ENCODE measurements around the gene TSGA10IP.

TSGA10IP gene

DNA sequence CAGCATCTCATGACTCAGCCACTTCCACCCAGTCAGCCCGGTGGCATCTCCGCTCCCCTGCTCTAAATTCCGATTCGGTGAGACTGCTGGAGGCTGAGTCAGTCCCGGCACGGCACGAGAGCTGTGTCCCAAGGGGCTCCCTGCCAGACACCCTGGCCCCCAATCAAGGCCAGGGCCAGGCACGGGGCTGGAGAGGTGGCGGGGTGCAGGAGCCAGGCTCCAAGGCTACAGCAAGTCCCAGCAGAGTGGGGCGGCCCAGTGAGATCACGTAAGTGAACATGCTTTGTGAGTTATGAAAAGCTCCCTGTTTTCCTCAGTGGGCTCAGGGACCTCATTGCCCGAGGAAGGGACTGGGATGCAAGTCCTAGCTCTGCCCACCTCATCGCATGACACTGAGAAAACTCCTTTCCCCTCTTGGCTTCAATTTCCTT, 29.4 kb upstream of the TSGA10IP start:
- no peaks in the 10 kb centered on the region for H3K27me3 ChIP-seq (ENCODE audit: insufficient read depth, poor library complexity, severe bottlenecking)
- H3K4me3 ChIP-seq (replicated peaks; ENCODE audit: insufficient read depth, low read length) = no peak overlapping the region
- peak in 1 of 2 experiments; percentile 57 for DNase-seq (ENCODE audit: low read depth in 1 of 2, low spot score in 1 of 2)
- TF ChIP-seq POLR2AphosphoS5 (IDR thresholded peaks at IDR 0.05; ENCODE audit: low read depth) (0 out of 2 replicates have a peak, but pooled peaks have one; percentile 2), SPI1 (IDR thresholded peaks at IDR 0.05; ENCODE audit: borderline replicate concordance, low read depth) (no peak)
- H3K27ac ChIP-seq (replicated peaks) = no peak overlapping the region

DNA sequence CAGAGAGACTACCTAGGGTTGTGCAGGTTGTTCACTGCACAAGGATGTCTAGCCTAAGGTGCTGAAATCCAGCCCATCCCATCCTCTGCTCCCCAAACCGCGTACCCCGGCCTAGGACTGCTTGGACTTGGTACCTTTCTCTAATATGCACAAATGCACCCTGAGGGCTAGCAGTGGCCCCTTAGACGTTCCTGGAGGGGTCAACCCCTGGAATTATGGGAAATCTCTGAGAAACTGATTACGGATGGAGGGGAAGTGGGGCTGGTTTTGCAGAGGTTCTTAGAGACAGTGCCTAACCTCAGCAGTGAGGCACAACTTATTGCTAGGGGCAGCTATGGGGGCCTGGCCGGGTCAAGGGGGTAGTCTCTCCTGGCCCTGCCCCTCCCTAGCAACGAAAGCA, 28.9 kb upstream of the TSGA10IP start:
- Histone ChIP-seq H3K4me3 (replicated peaks; ENCODE audit: insufficient read depth, low read length) (no peak overlapping the region), H3K27ac (replicated peaks) (no peak overlapping the region), H3K27me3 (ENCODE audit: insufficient read depth, poor library complexity, severe bottlenecking) (no peaks in the 10 kb centered on the region)
- DNase-seq (ENCODE audit: low read depth in 1 of 2, low spot score in 1 of 2) = no peak
- TF ChIP-seq POLR2AphosphoS5 (IDR thresholded peaks at IDR 0.05; ENCODE audit: low read depth) (no peak), SPI1 (IDR thresholded peaks at IDR 0.05; ENCODE audit: borderline replicate concordance, low read depth) (no peak)

DNA sequence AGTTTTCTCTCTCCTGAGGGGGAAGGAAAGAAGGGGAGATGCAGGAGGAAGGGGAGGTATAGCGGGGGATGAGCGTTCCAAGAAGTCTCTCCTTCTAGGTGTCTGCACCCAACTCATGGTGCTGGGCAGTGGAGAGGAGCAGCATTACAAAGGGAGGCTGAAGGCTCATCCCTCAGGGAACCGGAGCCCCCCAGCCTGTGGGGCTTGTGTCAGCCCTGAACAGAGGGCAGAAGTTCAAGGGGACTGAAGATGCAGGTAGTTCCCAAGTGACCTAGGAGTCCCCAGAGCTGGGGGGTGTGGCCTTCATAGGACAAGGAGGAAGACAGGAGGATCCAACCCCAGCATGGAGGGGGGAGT, 28.2 kb upstream of the TSGA10IP start:
- TF ChIP-seq, protein P1, sequence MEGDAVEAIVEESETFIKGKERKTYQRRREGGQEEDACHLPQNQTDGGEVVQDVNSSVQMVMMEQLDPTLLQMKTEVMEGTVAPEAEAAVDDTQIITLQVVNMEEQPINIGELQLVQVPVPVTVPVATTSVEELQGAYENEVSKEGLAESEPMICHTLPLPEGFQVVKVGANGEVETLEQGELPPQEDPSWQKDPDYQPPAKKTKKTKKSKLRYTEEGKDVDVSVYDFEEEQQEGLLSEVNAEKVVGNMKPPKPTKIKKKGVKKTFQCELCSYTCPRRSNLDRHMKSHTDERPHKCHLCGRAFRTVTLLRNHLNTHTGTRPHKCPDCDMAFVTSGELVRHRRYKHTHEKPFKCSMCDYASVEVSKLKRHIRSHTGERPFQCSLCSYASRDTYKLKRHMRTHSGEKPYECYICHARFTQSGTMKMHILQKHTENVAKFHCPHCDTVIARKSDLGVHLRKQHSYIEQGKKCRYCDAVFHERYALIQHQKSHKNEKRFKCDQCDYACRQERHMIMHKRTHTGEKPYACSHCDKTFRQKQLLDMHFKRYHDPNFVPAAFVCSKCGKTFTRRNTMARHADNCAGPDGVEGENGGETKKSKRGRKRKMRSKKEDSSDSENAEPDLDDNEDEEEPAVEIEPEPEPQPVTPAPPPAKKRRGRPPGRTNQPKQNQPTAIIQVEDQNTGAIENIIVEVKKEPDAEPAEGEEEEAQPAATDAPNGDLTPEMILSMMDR (IDR thresholded peaks at IDR 0.05; ENCODE audit: insufficient read depth, low read length) = no peak
- TF ChIP-seq SPI1 (IDR thresholded peaks at IDR 0.05; ENCODE audit: borderline replicate concordance, low read depth) (no peak), POLR2AphosphoS5 (IDR thresholded peaks at IDR 0.05; ENCODE audit: low read depth) (no peak), GABPA (IDR thresholded peaks at IDR 0.05; ENCODE audit: low read depth) (no peak)
- TF ChIP-seq, protein P2, sequence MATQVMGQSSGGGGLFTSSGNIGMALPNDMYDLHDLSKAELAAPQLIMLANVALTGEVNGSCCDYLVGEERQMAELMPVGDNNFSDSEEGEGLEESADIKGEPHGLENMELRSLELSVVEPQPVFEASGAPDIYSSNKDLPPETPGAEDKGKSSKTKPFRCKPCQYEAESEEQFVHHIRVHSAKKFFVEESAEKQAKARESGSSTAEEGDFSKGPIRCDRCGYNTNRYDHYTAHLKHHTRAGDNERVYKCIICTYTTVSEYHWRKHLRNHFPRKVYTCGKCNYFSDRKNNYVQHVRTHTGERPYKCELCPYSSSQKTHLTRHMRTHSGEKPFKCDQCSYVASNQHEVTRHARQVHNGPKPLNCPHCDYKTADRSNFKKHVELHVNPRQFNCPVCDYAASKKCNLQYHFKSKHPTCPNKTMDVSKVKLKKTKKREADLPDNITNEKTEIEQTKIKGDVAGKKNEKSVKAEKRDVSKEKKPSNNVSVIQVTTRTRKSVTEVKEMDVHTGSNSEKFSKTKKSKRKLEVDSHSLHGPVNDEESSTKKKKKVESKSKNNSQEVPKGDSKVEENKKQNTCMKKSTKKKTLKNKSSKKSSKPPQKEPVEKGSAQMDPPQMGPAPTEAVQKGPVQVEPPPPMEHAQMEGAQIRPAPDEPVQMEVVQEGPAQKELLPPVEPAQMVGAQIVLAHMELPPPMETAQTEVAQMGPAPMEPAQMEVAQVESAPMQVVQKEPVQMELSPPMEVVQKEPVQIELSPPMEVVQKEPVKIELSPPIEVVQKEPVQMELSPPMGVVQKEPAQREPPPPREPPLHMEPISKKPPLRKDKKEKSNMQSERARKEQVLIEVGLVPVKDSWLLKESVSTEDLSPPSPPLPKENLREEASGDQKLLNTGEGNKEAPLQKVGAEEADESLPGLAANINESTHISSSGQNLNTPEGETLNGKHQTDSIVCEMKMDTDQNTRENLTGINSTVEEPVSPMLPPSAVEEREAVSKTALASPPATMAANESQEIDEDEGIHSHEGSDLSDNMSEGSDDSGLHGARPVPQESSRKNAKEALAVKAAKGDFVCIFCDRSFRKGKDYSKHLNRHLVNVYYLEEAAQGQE (IDR thresholded peaks at IDR 0.05; ENCODE audit: insufficient replicate concordance, low read depth) = no peak
- no peak for DNase-seq (ENCODE audit: low read depth in 1 of 2, low spot score in 1 of 2)
- no peak overlapping the region for H3K4me3 ChIP-seq (replicated peaks; ENCODE audit: insufficient read depth, low read length)
- no peak overlapping the region for H3K27ac ChIP-seq (replicated peaks)
- H3K27me3 ChIP-seq (ENCODE audit: insufficient read depth, poor library complexity, severe bottlenecking) = no peaks in the 10 kb centered on the region

DNA sequence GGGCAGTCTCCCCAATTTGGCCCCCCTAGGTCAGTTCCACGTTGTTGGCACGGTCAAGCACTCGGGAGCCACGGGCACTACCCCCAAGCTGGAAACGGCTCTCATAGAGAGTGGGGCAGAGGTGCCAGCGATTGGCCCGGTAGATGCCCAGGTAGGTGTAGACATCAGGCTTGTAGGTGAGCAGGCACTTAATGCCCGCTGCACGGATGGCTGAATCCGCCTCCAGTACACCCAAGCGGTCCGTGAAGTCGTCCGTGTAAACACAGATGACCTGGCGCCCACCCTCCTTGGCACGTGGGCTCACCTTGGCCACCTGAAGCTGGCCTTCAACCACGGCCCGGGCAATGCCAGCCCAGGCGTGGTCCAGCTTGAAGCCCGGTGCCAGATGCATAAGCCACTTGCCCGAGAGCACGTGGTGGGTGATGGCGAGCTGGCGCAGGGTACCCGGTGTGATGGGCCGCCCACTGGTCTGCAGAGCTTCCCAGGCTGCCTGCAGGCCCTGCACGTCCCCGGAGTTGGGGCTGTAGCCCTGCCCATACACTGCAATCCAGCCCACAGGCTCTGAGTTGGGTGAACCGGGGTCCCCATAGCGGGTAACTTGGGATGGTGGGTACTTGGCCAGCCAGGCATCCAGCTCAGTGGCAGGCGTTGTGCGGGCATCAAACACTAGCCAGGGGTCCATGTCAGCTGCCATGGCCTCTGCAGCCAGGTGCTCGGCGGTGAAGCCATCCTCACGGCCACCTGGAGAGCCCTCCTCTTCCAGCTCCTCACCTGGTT, 27.7 kb upstream of the TSGA10IP start:
- Histone ChIP-seq H3K27me3 (ENCODE audit: insufficient read depth, poor library complexity, severe bottlenecking) (no peaks in the 10 kb centered on the region), H3K27ac (replicated peaks) (peak overlapping the region; percentile 86; the same call in 1 of the 2 replicates), H3K4me3 (replicated peaks; ENCODE audit: insufficient read depth, low read length) (peak overlapping the region; percentile 86)
- no peak for DNase-seq (ENCODE audit: low read depth in 1 of 2, low spot score in 1 of 2)
- TF ChIP-seq, protein P2 (IDR thresholded peaks at IDR 0.05; ENCODE audit: insufficient replicate concordance, low read depth) = no peak
- TF ChIP-seq SPI1 (IDR thresholded peaks at IDR 0.05; ENCODE audit: borderline replicate concordance, low read depth) = no peak
- no peak for TF ChIP-seq GABPA (IDR thresholded peaks at IDR 0.05; ENCODE audit: low read depth)
- TF ChIP-seq, protein P1 (IDR thresholded peaks at IDR 0.05; ENCODE audit: insufficient read depth, low read length) = no peak
- TF ChIP-seq POLR2AphosphoS5 (IDR thresholded peaks at IDR 0.05; ENCODE audit: low read depth) = no peak

Measured in HL-60 (cell line).